SK-N-SH (cell line): ENCODE results near the gene PIAS1. TPM values are rescaled to one million over a fixed set of nuclear protein-coding genes. Genes with fewer than 3 reads are reported as not detected.

Experiments used
- CTCF ChIA-PET: fragments of 300-600, 350-600 bp; formaldehyde crosslinking; extraction: SDS; loops from one replicate; lab custom pipeline; 2021; lab: Yijun Ruan, JAX
- POLR2A ChIA-PET: fragments of 350-600 bp; sonication (Branson Sonifier 250); formaldehyde crosslinking; extraction: SDS; loops from one replicate; lab custom pipeline; 2020; ENCODE audit warnings: antibody characterized with exemption, inconsistent platforms; lab: Yijun Ruan, JAX
- DNase-seq: peaks from one replicate; pipeline ENCODE4 v3.0.0; 2012
- H2AFZ ChIP-seq: fragments of 200-600 bp; sonication (generic); 2 replicates; pipeline ENCODE4 v1.8.1; 2016; ENCODE audit warnings: antibody characterized with exemption, mild to moderate bottlenecking, low read depth
- H3F3A ChIP-seq: fragments of 200-600 bp; sonication (generic); replicated peaks from 2 replicates; pipeline ENCODE3; 2016; ENCODE audit warnings: antibody characterized with exemption, mild to moderate bottlenecking; ENCODE audit not compliant: insufficient read depth
- H3K27ac ChIP-seq, 2 experiments: fragments of 200-500 bp in 1 of 2; fragments of 200-600 bp in 1 of 2; sonication (Bioruptor generic) in 1 of 2; sonication (generic), shearing (Covaris generic) in 1 of 2; 2 replicates each; pipeline versions ENCODE4 v1.5.1 to v1.6.1; 2014 to 2016; ENCODE audit warnings: low read depth in 2 of 2, inconsistent platforms in 1 of 2, low read length in 1 of 2, mild to moderate bottlenecking in 1 of 2, mixed read lengths in 1 of 2
- H3K27me3 ChIP-seq: fragments of 200-600 bp; sonication (generic), shearing (Covaris generic); 2 replicates; pipeline ENCODE4 v1.6.1; 2016; ENCODE audit warnings: mixed run types; ENCODE audit not compliant: insufficient read depth
- H3K36me3 ChIP-seq, 2 experiments: fragments of 200-500 bp in 1 of 2; fragments of 200-600 bp in 1 of 2; sonication (Bioruptor generic) in 1 of 2; sonication (generic) in 1 of 2; replicated peaks in 1 of 2; 2 replicates each; pipeline versions ENCODE3 to v1.5.1; 2014 to 2016; ENCODE audit warnings: low read length in 1 of 2, mild to moderate bottlenecking in 1 of 2; ENCODE audit not compliant: insufficient read depth in 2 of 2, control insufficient read depth in 1 of 2
- H3K4me1 ChIP-seq, 2 experiments: fragments of 200-500 bp in 1 of 2; fragments of 200-600 bp in 1 of 2; sonication (Bioruptor generic) in 1 of 2; sonication (generic), shearing (Covaris generic) in 1 of 2; 2 replicates each; pipeline versions ENCODE4 v1.5.1 to v1.6.1; 2014 to 2016; ENCODE audit warnings: low read depth in 1 of 2, low read length in 1 of 2, mixed run types in 1 of 2; ENCODE audit not compliant: insufficient read depth in 2 of 2, control insufficient read depth in 1 of 2
- H3K4me2 ChIP-seq: fragments of 200-600 bp; sonication (generic), shearing (Covaris generic); 2 replicates; pipeline ENCODE4 v1.6.1; 2017; ENCODE audit warnings: mixed run types
- H3K4me3 ChIP-seq, 2 experiments: fragments of 200-500 bp in 1 of 2; fragments of 200-600 bp in 1 of 2; sonication (Bioruptor generic) in 1 of 2; sonication (generic), shearing (Covaris generic) in 1 of 2; 2 replicates each; pipeline versions ENCODE4 v1.5.1 to v1.8.1; 2014 to 2016; ENCODE audit warnings: low read depth in 2 of 2, inconsistent platforms in 1 of 2, low read length in 1 of 2, mild to moderate bottlenecking in 1 of 2, mixed read lengths in 1 of 2, moderate library complexity in 1 of 2
- H3K79me2 ChIP-seq: fragments of 200-600 bp; sonication (generic); 2 replicates; pipeline ENCODE4 v1.8.1; 2017; ENCODE audit warnings: mild to moderate bottlenecking; ENCODE audit not compliant: insufficient read depth
- H3K9ac ChIP-seq: fragments of 200-600 bp; sonication (generic); 2 replicates; pipeline ENCODE4 v1.6.1; 2017; ENCODE audit warnings: mixed run types
- H3K9me2 ChIP-seq: fragments of 200-600 bp; sonication (generic); 2 replicates; pipeline ENCODE4 v1.6.1; 2017; ENCODE audit warnings: mixed run types
- H3K9me3 ChIP-seq: fragments of 200-600 bp; sonication (generic); 2 replicates; pipeline ENCODE4 v1.6.1; 2017; ENCODE audit warnings: mixed run types, mild to moderate bottlenecking, moderate library complexity
- H4K20me1 ChIP-seq: fragments of 200-600 bp; sonication (generic); 2 replicates; pipeline ENCODE4 v1.6.1; 2017; ENCODE audit warnings: mild to moderate bottlenecking, mixed run types; ENCODE audit not compliant: insufficient read depth
- CHD2 ChIP-seq: fragments of 150-350 bp; IDR thresholded peaks from 2 replicates; pipeline ENCODE4 v1.6.1; 2018; ENCODE audit warnings: low read length; ENCODE audit not compliant: partially characterized antibody
- ELF1 ChIP-seq: IDR thresholded peaks from 2 replicates; pipeline ENCODE4 v1.4.0; 2012
- EP300 ChIP-seq, 2 experiments: IDR thresholded peaks; 2 replicates each; pipeline versions ENCODE4 v1.4.0 to v1.6.1; 2012; ENCODE audit warnings: borderline replicate concordance in 1 of 2, low read depth in 1 of 2, low read length in 1 of 2
- EZH2phosphoT487 ChIP-seq: fragments of 200-600 bp; sonication (generic); IDR thresholded peaks from 2 replicates; pipeline ENCODE4 v1.6.1; 2017; ENCODE audit warnings: low read depth, mixed run types, mild to moderate bottlenecking, antibody characterized with exemption, moderate library complexity, borderline replicate concordance
- FOXJ3 ChIP-seq: sonication (generic); formaldehyde crosslinking; IDR thresholded peaks from 2 replicates; pipeline ENCODE4 v1.5.1; 2020; ENCODE audit warnings: mild to moderate bottlenecking, missing genetic modification reagents
- FOXM1 ChIP-seq: IDR thresholded peaks from 2 replicates; pipeline ENCODE4 v1.4.0; 2012; ENCODE audit warnings: low read depth, mild to moderate bottlenecking
- GABPA ChIP-seq: IDR thresholded peaks from 2 replicates; pipeline ENCODE4 v1.4.0; 2012; ENCODE audit warnings: low read depth, mild to moderate bottlenecking
- IRF3 ChIP-seq: fragments of 150-350 bp; IDR thresholded peaks from 2 replicates; pipeline ENCODE4 v1.6.1; 2016; ENCODE audit warnings: mild to moderate bottlenecking, low read depth, low read length
- JUND ChIP-seq: IDR thresholded peaks from 2 replicates; pipeline ENCODE4 v1.4.0; 2012
- MAX ChIP-seq: IDR thresholded peaks from 2 replicates; pipeline ENCODE4 v1.4.0; 2012; ENCODE audit warnings: low read depth
- MEF2A ChIP-seq: IDR thresholded peaks from 2 replicates; pipeline ENCODE4 v1.4.0; 2012; ENCODE audit warnings: low read depth, borderline replicate concordance
- MXI1 ChIP-seq: IDR thresholded peaks from 2 replicates; pipeline ENCODE4 v1.6.1; 2012; ENCODE audit warnings: mild to moderate bottlenecking, low read depth, low read length, improper control_type of control experiment
- NRF1 ChIP-seq: IDR thresholded peaks from 2 replicates; pipeline ENCODE4 v1.6.1; 2012; ENCODE audit warnings: low read depth, mild to moderate bottlenecking, low read length
- RAD21 ChIP-seq: IDR thresholded peaks from 2 replicates; pipeline ENCODE4 v1.6.1; 2012; ENCODE audit warnings: mild to moderate bottlenecking, low read length
- RCOR1 ChIP-seq: fragments of 150-350 bp; IDR thresholded peaks from 2 replicates; pipeline ENCODE4 v1.6.1; 2017; ENCODE audit warnings: antibody characterized with exemption, low read length
- RFX5 ChIP-seq: IDR thresholded peaks from 2 replicates; pipeline ENCODE4 v1.6.1; 2012; ENCODE audit warnings: mild to moderate bottlenecking, improper control_type of control experiment, low read length
- RXRA ChIP-seq: IDR thresholded peaks from 2 replicates; pipeline ENCODE4 v1.4.0; 2012; ENCODE audit warnings: low read depth, mild to moderate bottlenecking, borderline replicate concordance
- SMC3 ChIP-seq: IDR thresholded peaks from 2 replicates; pipeline ENCODE4 v1.6.1; 2012; ENCODE audit warnings: low read depth, low read length, improper control_type of control experiment
- TAF1 ChIP-seq: IDR thresholded peaks from 2 replicates; pipeline ENCODE4 v1.6.1; 2012; ENCODE audit warnings: low read depth, mild to moderate bottlenecking, low read length, moderate library complexity, borderline replicate concordance
- TEAD4 ChIP-seq: IDR thresholded peaks from 2 replicates; pipeline ENCODE4 v1.4.0; 2012; ENCODE audit warnings: mild to moderate bottlenecking, borderline replicate concordance; ENCODE audit not compliant: insufficient read depth
- USF1 ChIP-seq: IDR thresholded peaks from 2 replicates; pipeline ENCODE4 v1.4.0; 2012; ENCODE audit warnings: low read depth, borderline replicate concordance
- USF2 ChIP-seq: fragments of 150-350 bp; IDR thresholded peaks from 2 replicates; pipeline ENCODE4 v1.6.1; 2017; ENCODE audit warnings: antibody characterized with exemption, low read length, low read depth, borderline replicate concordance
- YY1 ChIP-seq: IDR thresholded peaks from 2 replicates; pipeline ENCODE4 v1.4.0; 2012; ENCODE audit warnings: low read depth, mild to moderate bottlenecking
- ZBTB33 ChIP-seq: IDR thresholded peaks from 2 replicates; pipeline ENCODE4 v1.4.0; 2012; ENCODE audit warnings: low read depth, borderline replicate concordance
- WGBS: methylation state at CpG from one replicate; pipeline ENCODE4 v1.1.6; 2017; ENCODE audit warnings: low lambda C conversion rate; 5-methylcytosine and 5-hydroxymethylcytosine counted together
- polyA plus RNA-seq, 3 experiments: library from polyadenylated mRNA; depleted of rRNA; stranded (reverse); fragments of >200 nt; gene quantifications; 2 replicates each; pipeline ENCODE4 v1.2.3, GENCODE V29; 2012
- TF ChIP-seq, protein P1 (sequence below): IDR thresholded peaks from 2 replicates; pipeline ENCODE4 v1.6.1; 2012; ENCODE audit warnings: mild to moderate bottlenecking, low read depth, low read length, moderate library complexity

Gene PIAS1
- polyA plus RNA-seq, 1 of the 3 experiments (the other 2 are of a cell fraction): 9.0 TPM

- H3K79me2 ChIP-seq: no peaks in the 10 kb centered on the region; the same call in 1 of the 2 replicates
- CTCF ChIA-PET: interaction anchor here (1.5 to 3.2 kb wide), 3 partner anchors 27 to 323 kb away, joined by 3 to 12 read pairs (median 3); no protein-coding TSS in a partner anchor
- 85% methylated on average over 5 of the region's 5 CpGs for WGBS
- TF ChIP-seq, protein P1, sequence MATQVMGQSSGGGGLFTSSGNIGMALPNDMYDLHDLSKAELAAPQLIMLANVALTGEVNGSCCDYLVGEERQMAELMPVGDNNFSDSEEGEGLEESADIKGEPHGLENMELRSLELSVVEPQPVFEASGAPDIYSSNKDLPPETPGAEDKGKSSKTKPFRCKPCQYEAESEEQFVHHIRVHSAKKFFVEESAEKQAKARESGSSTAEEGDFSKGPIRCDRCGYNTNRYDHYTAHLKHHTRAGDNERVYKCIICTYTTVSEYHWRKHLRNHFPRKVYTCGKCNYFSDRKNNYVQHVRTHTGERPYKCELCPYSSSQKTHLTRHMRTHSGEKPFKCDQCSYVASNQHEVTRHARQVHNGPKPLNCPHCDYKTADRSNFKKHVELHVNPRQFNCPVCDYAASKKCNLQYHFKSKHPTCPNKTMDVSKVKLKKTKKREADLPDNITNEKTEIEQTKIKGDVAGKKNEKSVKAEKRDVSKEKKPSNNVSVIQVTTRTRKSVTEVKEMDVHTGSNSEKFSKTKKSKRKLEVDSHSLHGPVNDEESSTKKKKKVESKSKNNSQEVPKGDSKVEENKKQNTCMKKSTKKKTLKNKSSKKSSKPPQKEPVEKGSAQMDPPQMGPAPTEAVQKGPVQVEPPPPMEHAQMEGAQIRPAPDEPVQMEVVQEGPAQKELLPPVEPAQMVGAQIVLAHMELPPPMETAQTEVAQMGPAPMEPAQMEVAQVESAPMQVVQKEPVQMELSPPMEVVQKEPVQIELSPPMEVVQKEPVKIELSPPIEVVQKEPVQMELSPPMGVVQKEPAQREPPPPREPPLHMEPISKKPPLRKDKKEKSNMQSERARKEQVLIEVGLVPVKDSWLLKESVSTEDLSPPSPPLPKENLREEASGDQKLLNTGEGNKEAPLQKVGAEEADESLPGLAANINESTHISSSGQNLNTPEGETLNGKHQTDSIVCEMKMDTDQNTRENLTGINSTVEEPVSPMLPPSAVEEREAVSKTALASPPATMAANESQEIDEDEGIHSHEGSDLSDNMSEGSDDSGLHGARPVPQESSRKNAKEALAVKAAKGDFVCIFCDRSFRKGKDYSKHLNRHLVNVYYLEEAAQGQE: no peak
- no peak for TF ChIP-seq EZH2phosphoT487
- no peak for TF ChIP-seq MEF2A
- TF ChIP-seq TAF1: no peak
- no peak for TF ChIP-seq RAD21
- TF ChIP-seq RFX5: no peak
- TF ChIP-seq RCOR1: no peak
- no peak for TF ChIP-seq USF2
- TF ChIP-seq SMC3: no peak
- no peak; the same call in 1 of the 2 replicates for TF ChIP-seq FOXM1
- no peak for TF ChIP-seq ELF1
- TF ChIP-seq CHD2: no peak
- TF ChIP-seq MAX: 0 out of 2 replicates have a peak, but pooled peaks have one; percentile 24
- TF ChIP-seq MXI1: no peak
- TF ChIP-seq YY1: no peak
- TF ChIP-seq JUND: peak; percentile 14; the same call in 1 of the 2 replicates
- TF ChIP-seq EP300 (IDR thresholded peaks at IDR 0.05; ENCODE audit: borderline replicate concordance in 1 of 2, low read depth in 1 of 2, low read length in 1 of 2): no peak
- no peak for TF ChIP-seq NRF1
- TF ChIP-seq GABPA: no peak
- no peak for TF ChIP-seq ZBTB33
- no peak for TF ChIP-seq USF1
- no peak for TF ChIP-seq IRF3
- no peak for TF ChIP-seq RXRA
- no peak for TF ChIP-seq TEAD4
- no peak for TF ChIP-seq FOXJ3 (CRISPR knock-in tag)
Measured at GRCh38 chr15:68186671-68187397, 132.7 kb downstream of the PIAS1 start.

More at GRCh38 chr15:68186671-68187397, 132.7 kb downstream of the PIAS1 start:
- no peaks in the 10 kb centered on the region for H3K9me3 ChIP-seq
- no peak overlapping the region; a peak in 1 of 4 replicates for H3K4me3 ChIP-seq
- H3K9me2 ChIP-seq: no peaks in the 10 kb centered on the region
- peaks cover 46 to 47% of the 10 kb centered on the region in 2 experiments for H3K36me3 ChIP-seq
- POLR2A ChIA-PET: no interaction called here
- no peaks in the 10 kb centered on the region for H4K20me1 ChIP-seq
- no peaks in the 10 kb centered on the region for H3K27me3 ChIP-seq
- no peak overlapping the region for H2AFZ ChIP-seq
- H3K4me1 ChIP-seq: peaks cover 20 to 24% of the 10 kb centered on the region in 2 experiments
- peak overlapping the region; percentile 67 for H3K4me2 ChIP-seq
- H3K9ac ChIP-seq: peak overlapping the region; percentile 30; the same call in 1 of the 2 replicates
- no peak for DNase-seq
- H3F3A ChIP-seq: peaks cover 33% of the 10 kb centered on the region
- H3K27ac ChIP-seq: peak overlapping the region; percentile 72 to 94
